ENCODE measurements around the gene PCDHGC4.

PCDHGC4 gene

DNA sequence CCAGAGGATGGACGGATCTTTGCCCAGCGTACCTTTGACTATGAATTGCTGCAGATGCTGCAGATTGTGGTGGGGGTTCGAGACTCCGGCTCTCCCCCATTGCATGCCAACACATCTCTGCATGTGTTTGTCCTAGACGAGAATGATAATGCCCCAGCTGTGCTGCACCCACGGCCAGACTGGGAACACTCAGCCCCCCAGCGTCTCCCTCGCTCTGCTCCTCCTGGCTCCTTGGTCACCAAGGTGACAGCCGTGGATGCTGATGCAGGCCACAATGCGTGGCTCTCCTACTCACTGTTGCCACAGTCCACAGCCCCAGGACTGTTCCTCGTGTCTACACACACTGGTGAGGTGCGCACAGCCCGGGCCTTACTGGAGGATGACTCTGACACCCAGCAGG, 5.9 kb downstream of the PCDHGC4 start:
- DNase-seq (ENCODE audit: low spot score), result no peak

GRCh38 chr5:141491323-141492167, 6.7 kb downstream of the PCDHGC4 start:
- no peak for DNase-seq (ENCODE audit: low spot score)

GRCh38 chr5:141492168-141492885, 7.5 kb downstream of the PCDHGC4 start:
- DNase-seq (ENCODE audit: low spot score), result no peak

- no peak for DNase-seq (ENCODE audit: low spot score)
Observed at GRCh38 chr5:141493500-141494422, 8.9 kb downstream of the PCDHGC4 start.

GRCh38 chr5:141494761-141495452, 10.1 kb downstream of the PCDHGC4 start:
- DNase-seq (ENCODE audit: low spot score), result no peak

DNA sequence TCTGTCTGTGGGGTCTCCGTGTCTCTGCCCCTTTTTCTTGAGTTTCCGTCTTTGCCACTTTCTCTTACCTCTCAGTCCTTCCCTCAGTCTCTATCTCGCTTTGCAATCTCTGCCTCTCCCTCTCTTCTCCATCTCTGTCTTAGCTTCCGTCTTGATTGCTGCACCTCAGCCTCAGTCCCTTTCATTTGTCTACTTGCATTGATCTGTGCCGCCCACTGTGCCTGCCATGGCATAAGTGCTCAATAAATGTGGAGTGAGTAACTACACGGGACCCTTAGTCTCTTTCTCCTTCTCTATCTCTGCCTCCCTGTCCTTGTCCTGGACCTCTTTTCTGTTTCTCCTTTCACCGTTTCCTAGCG, 10.6 kb downstream of the PCDHGC4 start:
- no peak for DNase-seq (ENCODE audit: low spot score)

DNA sequence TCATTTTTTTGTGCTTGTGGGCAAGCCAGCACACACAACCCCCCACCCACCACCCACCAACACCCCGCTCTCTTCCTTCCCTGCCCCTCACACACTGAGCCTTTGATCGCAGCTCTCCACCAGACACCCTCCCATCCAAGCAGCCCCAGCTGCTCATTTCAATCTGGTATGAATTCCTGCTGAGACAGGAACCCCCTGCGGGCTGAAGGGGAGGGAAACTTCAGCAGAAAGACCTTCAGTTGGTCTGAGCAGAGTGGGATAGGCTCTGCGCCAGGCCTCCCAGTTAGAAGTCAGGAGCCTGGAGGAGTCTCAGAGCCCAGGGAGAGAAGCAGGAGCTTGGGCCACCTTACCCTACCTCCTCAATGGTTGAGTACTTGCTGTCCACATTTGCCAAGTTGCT, 11.2 kb downstream of the PCDHGC4 start:
- DNase-seq (ENCODE audit: low spot score), result no peak

DNA sequence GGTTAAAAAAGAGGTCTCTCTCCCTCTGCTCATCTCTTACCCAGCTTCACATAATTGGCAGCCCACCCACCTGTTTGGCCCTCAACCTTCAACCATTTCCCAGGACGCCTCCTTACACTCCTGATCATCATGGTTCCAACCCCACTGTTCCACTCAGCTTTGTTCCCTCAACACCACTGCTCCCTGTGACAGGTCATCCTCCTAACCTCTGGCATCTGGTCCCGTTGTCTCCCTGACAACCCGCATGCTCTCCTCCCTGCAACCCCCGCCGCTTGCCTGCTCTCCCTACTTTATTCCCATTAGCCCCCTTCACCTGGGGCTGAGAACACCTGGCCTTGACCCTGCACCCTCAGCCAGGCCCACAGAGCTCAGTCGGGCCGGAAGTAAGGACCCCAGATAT, 16.9 kb downstream of the PCDHGC4 start:
- no peak for DNase-seq (ENCODE audit: low spot score)

- DNase-seq (ENCODE audit: low spot score), result no peak
Observed at GRCh38 chr5:141503681-141504080, 18.9 kb downstream of the PCDHGC4 start.

DNA sequence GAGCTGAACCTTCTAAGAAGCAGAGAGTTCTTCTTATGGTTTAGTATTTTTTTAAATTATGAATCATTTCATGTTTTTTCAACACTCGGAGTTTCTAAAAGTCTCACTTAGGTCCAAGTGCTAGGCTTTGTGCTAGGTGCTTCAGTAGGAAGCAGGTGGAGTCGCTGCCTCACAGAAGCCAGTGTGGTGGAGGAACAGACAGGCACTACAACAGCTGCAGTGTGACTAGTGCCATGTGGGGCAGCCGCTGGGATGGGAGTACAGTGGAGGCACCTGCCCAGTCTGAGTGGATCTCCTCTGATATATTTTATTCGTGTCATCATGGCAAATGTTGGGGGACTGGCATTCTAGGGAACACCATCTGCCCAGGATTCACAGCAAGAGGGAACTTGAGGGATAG, 19.4 kb downstream of the PCDHGC4 start:
- no peak for DNase-seq (ENCODE audit: low spot score)

GRCh38 chr5:141506381-141507155, 21.7 kb downstream of the PCDHGC4 start:
- DNase-seq (ENCODE audit: low spot score), result no peak

- DNase-seq (ENCODE audit: low spot score), result peak; percentile 85
Observed at GRCh38 chr5:141507387-141508091, 22.7 kb downstream of the PCDHGC4 start.

GRCh38 chr5:141508440-141508797, 23.6 kb downstream of the PCDHGC4 start:
- DNase-seq (ENCODE audit: low spot score), result no peak

DNA sequence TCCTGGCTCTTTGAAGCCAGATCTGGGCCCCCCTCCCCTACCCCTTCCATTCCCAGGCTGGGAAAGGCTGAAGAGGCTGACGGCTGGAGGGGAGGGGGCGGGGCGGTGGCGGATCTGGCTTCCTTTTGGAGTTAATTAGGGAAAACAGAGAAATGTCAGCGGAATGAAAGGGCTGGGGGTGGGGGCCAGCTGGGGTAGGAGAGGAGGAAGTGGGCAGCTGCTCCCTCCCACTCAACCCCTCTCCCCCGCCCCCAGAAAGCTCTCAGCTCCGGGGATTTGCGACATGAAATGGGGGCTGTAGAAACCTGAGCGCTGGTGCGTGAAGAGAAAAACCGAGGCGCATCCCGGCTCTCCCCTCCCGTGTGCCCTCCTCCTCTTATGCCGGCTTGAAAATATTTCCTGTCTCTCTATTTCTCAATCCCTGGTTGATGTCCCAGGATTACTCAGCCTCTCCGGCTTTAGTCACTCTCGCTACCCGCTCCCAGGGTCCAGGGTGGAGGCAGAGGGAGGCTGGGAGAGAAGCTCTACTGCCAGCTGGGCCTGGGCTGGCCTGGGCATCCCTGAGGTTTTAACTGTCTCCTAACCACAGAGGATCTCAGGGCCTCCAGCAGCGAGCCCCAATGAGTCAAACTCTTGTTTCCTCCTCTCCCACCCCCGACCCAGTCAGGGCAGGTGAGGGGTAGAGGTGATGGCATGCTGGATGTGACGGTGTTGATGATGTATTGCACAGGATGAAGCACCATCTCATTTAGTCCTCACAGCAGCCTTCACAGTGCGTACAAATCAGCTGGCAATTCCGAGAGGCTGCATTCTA, 24.2 kb downstream of the PCDHGC4 start:
- no peak for DNase-seq (ENCODE audit: low spot score)

DNA sequence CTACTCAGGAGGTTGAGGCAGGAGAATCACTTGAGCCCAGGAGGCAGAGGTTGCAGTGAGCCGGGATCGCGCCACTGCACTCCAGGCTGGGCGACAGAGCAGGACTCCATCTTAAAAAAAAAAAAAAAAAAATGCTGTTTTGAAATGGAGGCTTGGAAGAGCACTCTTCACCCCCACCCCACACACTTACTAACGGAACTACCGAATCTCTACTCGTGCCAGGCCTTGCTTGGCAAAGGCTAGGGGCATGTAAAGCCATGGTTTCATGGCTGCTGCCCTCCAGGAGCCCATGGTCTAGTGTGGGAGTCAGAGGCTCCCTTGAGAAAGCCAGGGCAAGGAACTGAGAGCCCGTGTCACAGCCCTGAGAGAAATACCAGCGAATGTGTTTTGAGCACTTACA, 25.3 kb downstream of the PCDHGC4 start:
- no peak for DNase-seq (ENCODE audit: low spot score)

GRCh38 chr5:141510850-141511601, 26.2 kb downstream of the PCDHGC4 start:
- no peak for DNase-seq (ENCODE audit: low spot score)

- DNase-seq (ENCODE audit: low spot score), result no peak
Observed at GRCh38 chr5:141511771-141512325, 27.0 kb downstream of the PCDHGC4 start.

DNA sequence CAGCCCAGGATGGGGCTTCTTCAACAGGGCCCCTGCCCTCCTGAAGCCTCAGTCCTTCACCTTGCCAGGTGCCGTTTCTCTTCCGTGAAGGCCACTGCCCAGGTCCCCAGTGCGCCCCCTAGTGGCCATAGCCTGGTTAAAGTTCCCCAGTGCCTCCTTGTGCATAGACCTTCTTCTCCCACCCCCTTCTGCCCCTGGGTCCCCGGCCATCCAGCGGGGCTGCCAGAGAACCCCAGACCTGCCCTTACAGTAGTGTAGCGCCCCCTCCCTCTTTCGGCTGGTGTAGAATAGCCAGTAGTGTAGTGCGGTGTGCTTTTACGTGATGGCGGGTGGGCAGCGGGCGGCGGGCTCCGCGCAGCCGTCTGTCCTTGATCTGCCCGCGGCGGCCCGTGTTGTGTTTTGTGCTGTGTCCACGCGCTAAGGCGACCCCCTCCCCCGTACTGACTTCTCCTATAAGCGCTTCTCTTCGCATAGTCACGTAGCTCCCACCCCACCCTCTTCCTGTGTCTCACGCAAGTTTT, 27.6 kb downstream of the PCDHGC4 start:
- DNase-seq (ENCODE audit: low spot score), result peak; percentile 87

Data from left forelimb (tissue), 1 donor.